ENCODE results near the gene NME2. TPM values are rescaled to one million over a fixed set of nuclear protein-coding genes. Genes with fewer than 3 reads are reported as not detected.
"Not testable (repeated sequence)": the region's sequence is repeated elsewhere in the genome, so short reads cannot be mapped to it uniquely, and the experiment has no call there.

Gene NME2
- total and polyA plus RNA-seq, 4 donors = 306 to 992 (median 602) TPM

GRCh38 chr17:51164911-51165679 is 1.1 kb upstream of the NME2 start:
- intact Hi-C loops (cut with DNase I) = loop anchor here in 1 of 2 donors (5.0 kb wide), 1 partner anchor 43 kb away; the partner anchor contains the start of gene SPAG9
- 46% methylated on average over 16 of the region's 16 CpGs for WGBS, 2 donors
- H3K4me1 ChIP-seq (ENCODE audit: control insufficient read depth in 1 of 2, insufficient read depth in 2 of 2, low read length in 2 of 2) = no peaks in the 10 kb centered on the region
- H3K4me3 ChIP-seq (ENCODE audit: low read length in 2 of 2) = no peak overlapping the region
- H3K27me3 ChIP-seq (ENCODE audit: control insufficient read depth in 1 of 2, insufficient read depth in 2 of 2, low read length in 1 of 2) = no peaks in the 10 kb centered on the region
- H3K36me3 ChIP-seq (ENCODE audit: control insufficient read depth in 1 of 2, insufficient read depth in 2 of 2, low read length in 1 of 2) = peaks cover 0 to 2% of the 10 kb centered on the region in 2 donors
- peak in 1 of 2 donors; percentile 63 for DNase-seq
- peak overlapping the region in 1 of 2 donors; percentile 66 for H3K27ac ChIP-seq (ENCODE audit: low read depth in 1 of 2, low read length in 2 of 2)
- no peaks in the 10 kb centered on the region for H3K9me3 ChIP-seq (ENCODE audit: control insufficient read depth, low read length)
- ATAC-seq (ENCODE audit: low FRiP score) = peak; percentile 9

GRCh38 chr17:51165680-51166197 is 472 bp upstream of the NME2 start:
- H3K27me3 ChIP-seq (ENCODE audit: control insufficient read depth in 1 of 2, insufficient read depth in 2 of 2, low read length in 1 of 2) = no peaks in the 10 kb centered on the region
- peak in 1 of 2 donors; percentile 57 for DNase-seq
- no peaks in the 10 kb centered on the region for H3K4me1 ChIP-seq (ENCODE audit: control insufficient read depth in 1 of 2, insufficient read depth in 2 of 2, low read length in 2 of 2)
- H3K9me3 ChIP-seq (ENCODE audit: control insufficient read depth, low read length) = no peaks in the 10 kb centered on the region
- WGBS, 2 donors = 4 to 5% methylated on average over 20 to 21 of the region's 21 CpGs
- intact Hi-C loops (cut with DNase I) = loop anchor here in 1 of 2 donors (5.0 kb wide), 1 partner anchor 43 kb away; the partner anchor contains the start of gene SPAG9
- ATAC-seq (ENCODE audit: low FRiP score) = peak; percentile 17
- H3K27ac ChIP-seq (ENCODE audit: low read depth in 1 of 2, low read length in 2 of 2) = peak overlapping the region; percentile 40 to 66
- H3K36me3 ChIP-seq (ENCODE audit: control insufficient read depth in 1 of 2, insufficient read depth in 2 of 2, low read length in 1 of 2) = peaks cover 0 to 2% of the 10 kb centered on the region in 2 donors
- peak overlapping the region; percentile 57 to 66 for H3K4me3 ChIP-seq (ENCODE audit: low read length in 2 of 2)

GRCh38 chr17:51166987-51167931 is 1.0 kb downstream of the NME2 start:
- DNase-seq = peak; percentile 61 to 87
- H3K36me3 ChIP-seq (ENCODE audit: control insufficient read depth in 1 of 2, insufficient read depth in 2 of 2, low read length in 1 of 2) = no peaks in the 10 kb centered on the region
- no peak overlapping the region for H3K27ac ChIP-seq (ENCODE audit: low read depth in 1 of 2, low read length in 2 of 2)
- no peaks in the 10 kb centered on the region for H3K27me3 ChIP-seq (ENCODE audit: control insufficient read depth in 1 of 2, insufficient read depth in 2 of 2, low read length in 1 of 2)
- H3K9me3 ChIP-seq (ENCODE audit: control insufficient read depth, low read length) = no peaks in the 10 kb centered on the region
- no peaks in the 10 kb centered on the region for H3K4me1 ChIP-seq (ENCODE audit: control insufficient read depth in 1 of 2, insufficient read depth in 2 of 2, low read length in 2 of 2)
- intact Hi-C loops (cut with DNase I) = loop anchor here in 1 of 2 donors (5.0 kb wide), 1 partner anchor 45 kb away; the partner anchor contains the start of gene SPAG9
- WGBS, 2 donors = 20 to 22% methylated on average over 36 to 42 of the region's 42 CpGs
- peak overlapping the region; percentile 20 to 57 for H3K4me3 ChIP-seq (ENCODE audit: low read length in 2 of 2)
- ATAC-seq (ENCODE audit: low FRiP score) = peak; percentile 60

GRCh38 chr17:51169340-51169739 is 3.1 kb downstream of the NME2 start:
- no peak overlapping the region for H3K27ac ChIP-seq (ENCODE audit: low read depth in 1 of 2, low read length in 2 of 2)
- no peaks in the 10 kb centered on the region for H3K9me3 ChIP-seq (ENCODE audit: control insufficient read depth, low read length)
- intact Hi-C loops (cut with DNase I) = loop anchor here in 1 of 2 donors (5.0 kb wide), 1 partner anchor 47 kb away; the partner anchor contains the start of gene SPAG9
- no peaks in the 10 kb centered on the region for H3K4me1 ChIP-seq (ENCODE audit: control insufficient read depth in 1 of 2, insufficient read depth in 2 of 2, low read length in 2 of 2)
- no peaks in the 10 kb centered on the region for H3K27me3 ChIP-seq (ENCODE audit: control insufficient read depth in 1 of 2, insufficient read depth in 2 of 2, low read length in 1 of 2)
- H3K4me3 ChIP-seq (ENCODE audit: low read length in 2 of 2) = no peak overlapping the region
- DNase-seq = no peak
- ATAC-seq (ENCODE audit: low FRiP score) = no peak
- 75 to 92% methylated on average over 1 of the region's 1 CpG for WGBS, 2 donors
- no peaks in the 10 kb centered on the region for H3K36me3 ChIP-seq (ENCODE audit: control insufficient read depth in 1 of 2, insufficient read depth in 2 of 2, low read length in 1 of 2)

GRCh38 chr17:51170736-51171135 is 4.5 kb downstream of the NME2 start:
- no peak for DNase-seq
- no peak overlapping the region for H3K4me3 ChIP-seq (ENCODE audit: low read length in 2 of 2)
- H3K36me3 ChIP-seq (ENCODE audit: control insufficient read depth in 1 of 2, insufficient read depth in 2 of 2, low read length in 1 of 2) = no peaks in the 10 kb centered on the region
- no peak overlapping the region for H3K27ac ChIP-seq (ENCODE audit: low read depth in 1 of 2, low read length in 2 of 2)
- H3K4me1 ChIP-seq (ENCODE audit: control insufficient read depth in 1 of 2, insufficient read depth in 2 of 2, low read length in 2 of 2) = no peaks in the 10 kb centered on the region
- intact Hi-C loops (cut with DNase I) = no loop called here
- H3K27me3 ChIP-seq (ENCODE audit: control insufficient read depth in 1 of 2, insufficient read depth in 2 of 2, low read length in 1 of 2) = no peaks in the 10 kb centered on the region
- no peaks in the 10 kb centered on the region for H3K9me3 ChIP-seq (ENCODE audit: control insufficient read depth, low read length)
- no peak for ATAC-seq (ENCODE audit: low FRiP score)
- 89 to 100% methylated on average over 1 to 2 of the region's 2 CpGs for WGBS, 2 donors

GRCh38 chr17:51172030-51172429 is 5.8 kb downstream of the NME2 start:
- 96 to 97% methylated on average over 9 of the region's 9 CpGs for WGBS, 2 donors
- ATAC-seq (ENCODE audit: low FRiP score); H3K4me3 ChIP-seq (ENCODE audit: low read length in 2 of 2); DNase-seq; intact Hi-C loops (cut with DNase I); H3K4me1 ChIP-seq (ENCODE audit: control insufficient read depth in 1 of 2, insufficient read depth in 2 of 2, low read length in 2 of 2); H3K27ac ChIP-seq (ENCODE audit: low read depth in 1 of 2, low read length in 2 of 2); H3K9me3 ChIP-seq (ENCODE audit: control insufficient read depth, low read length); H3K36me3 ChIP-seq (ENCODE audit: control insufficient read depth in 1 of 2, insufficient read depth in 2 of 2, low read length in 1 of 2); H3K27me3 ChIP-seq (ENCODE audit: control insufficient read depth in 1 of 2, insufficient read depth in 2 of 2, low read length in 1 of 2): not testable (repeated sequence)

GRCh38 chr17:51180486-51180885 is 14.3 kb downstream of the NME2 start:
- DNase-seq (no peak), ATAC-seq (ENCODE audit: low FRiP score) (no peak)
- Histone ChIP-seq H3K36me3 (ENCODE audit: control insufficient read depth in 1 of 2, insufficient read depth in 2 of 2, low read length in 1 of 2) (peaks cover 2 to 7% of the 10 kb centered on the region in 2 donors), H3K27ac (ENCODE audit: low read depth in 1 of 2, low read length in 2 of 2) (no peak overlapping the region), H3K4me3 (ENCODE audit: low read length in 2 of 2) (no peak overlapping the region), H3K9me3 (ENCODE audit: control insufficient read depth, low read length) (no peaks in the 10 kb centered on the region), H3K4me1 (ENCODE audit: control insufficient read depth in 1 of 2, insufficient read depth in 2 of 2, low read length in 2 of 2) (no peaks in the 10 kb centered on the region), H3K27me3 (ENCODE audit: control insufficient read depth in 1 of 2, insufficient read depth in 2 of 2, low read length in 1 of 2) (no peaks in the 10 kb centered on the region)
- intact Hi-C loops (cut with DNase I) = no loop called here
- 68 to 76% methylated on average over 5 of the region's 5 CpGs for WGBS, 2 donors

GRCh38 chr17:51184124-51184523 is 17.9 kb downstream of the NME2 start:
- H3K4me1 ChIP-seq (ENCODE audit: control insufficient read depth in 1 of 2, insufficient read depth in 2 of 2, low read length in 2 of 2) = no peaks in the 10 kb centered on the region
- WGBS, 2 donors = 19 to 20% methylated on average over 1 of the region's 1 CpG
- no peak for ATAC-seq (ENCODE audit: low FRiP score)
- no peaks in the 10 kb centered on the region for H3K9me3 ChIP-seq (ENCODE audit: control insufficient read depth, low read length)
- no peak overlapping the region for H3K4me3 ChIP-seq (ENCODE audit: low read length in 2 of 2)
- DNase-seq = no peak
- intact Hi-C loops (cut with DNase I) = no loop called here
- H3K36me3 ChIP-seq (ENCODE audit: control insufficient read depth in 1 of 2, insufficient read depth in 2 of 2, low read length in 1 of 2) = peaks cover 2 to 7% of the 10 kb centered on the region in 2 donors
- no peak overlapping the region for H3K27ac ChIP-seq (ENCODE audit: low read depth in 1 of 2, low read length in 2 of 2)
- H3K27me3 ChIP-seq (ENCODE audit: control insufficient read depth in 1 of 2, insufficient read depth in 2 of 2, low read length in 1 of 2) = no peaks in the 10 kb centered on the region

Measured in aorta (tissue), 5 donors.